HG02678 (cell line): Measurements from ENCODE around the gene ARHGEF6.

Experiments
- ATAC-seq: cut with Tn5 transposase; IDR thresholded peaks from one replicate; pipeline ENCODE4 v1.9.1; 2021; ENCODE audit warnings: mild to moderate bottlenecking, moderate library complexity; ENCODE audit not compliant: unreplicated experiment

The ARHGEF6 gene

GRCh38 chrX:136708348-136708747 is 72.4 kb downstream of the ARHGEF6 start:
- ATAC-seq, result peak; percentile 42

- ATAC-seq, result no peak
These were observed 83.6 kb downstream of the ARHGEF6 start for GRCh38 chrX:136697156-136697555.

GRCh38 chrX:136694431-136695087 is 86.2 kb downstream of the ARHGEF6 start:
- peak; percentile 67 for ATAC-seq

- no peak for ATAC-seq
These were observed 88.5 kb downstream of the ARHGEF6 start for GRCh38 chrX:136692271-136692670.

- ATAC-seq, result no peak
These were observed 89.5 kb downstream of the ARHGEF6 start for GRCh38 chrX:136691028-136691809.

- ATAC-seq, result no peak
These were observed 91.3 kb downstream of the ARHGEF6 start for GRCh38 chrX:136689436-136689835.

- no peak for ATAC-seq
These were observed 93.3 kb downstream of the ARHGEF6 start for GRCh38 chrX:136687457-136687856.

- no peak for ATAC-seq
These were observed 96.6 kb downstream of the ARHGEF6 start for GRCh38 chrX:136684120-136684519.

GRCh38 chrX:136679531-136679930 is 101.2 kb downstream of the ARHGEF6 start:
- no peak for ATAC-seq

- ATAC-seq, result peak; percentile 32
These were observed 106.3 kb downstream of the ARHGEF6 start for GRCh38 chrX:136674270-136674985.

GRCh38 chrX:136671006-136671610 is 109.6 kb downstream of the ARHGEF6 start:
- ATAC-seq, result no peak

- no peak for ATAC-seq
These were observed 113.1 kb downstream of the ARHGEF6 start for GRCh38 chrX:136667446-136668168.

GRCh38 chrX:136666088-136666487 is 114.6 kb downstream of the ARHGEF6 start:
- no peak for ATAC-seq

- peak; percentile 69 for ATAC-seq
These were observed 115.4 kb downstream of the ARHGEF6 start for GRCh38 chrX:136665258-136665900.

- ATAC-seq, result no peak
These were observed 117.8 kb downstream of the ARHGEF6 start for GRCh38 chrX:136662976-136663375.

- no peak for ATAC-seq
These were observed 118.6 kb downstream of the ARHGEF6 start for GRCh38 chrX:136662104-136662503.

- ATAC-seq, result no peak
These were observed 119.8 kb downstream of the ARHGEF6 start for GRCh38 chrX:136660896-136661295.

GRCh38 chrX:136659174-136659573 is 121.6 kb downstream of the ARHGEF6 start:
- ATAC-seq, result no peak

GRCh38 chrX:136658151-136658550 is 122.6 kb downstream of the ARHGEF6 start:
- ATAC-seq, result no peak

- ATAC-seq, result no peak
These were observed 124.3 kb downstream of the ARHGEF6 start for GRCh38 chrX:136656361-136656964.
